Kidney (tissue), 22 donors: Measurements from ENCODE around the gene SCN4A. TPM values are rescaled to one million over a fixed set of nuclear protein-coding genes. Genes with fewer than 3 reads are reported as not detected.
"Not testable (repeated sequence)": the region's sequence is repeated elsewhere in the genome, so short reads cannot be mapped to it uniquely, and the experiment has no call there.

ENCODE experiments used
- DNase-seq, 5 donors: peaks; one replicate each; pipeline ENCODE4 v3.0.0-alpha.2; 2013 to 2020
- FAIRE-seq: peaks from 2 replicates; lab custom pipeline; 2012; peaks lifted over from hg19 to GRCh38; lab: Jason Lieb, UNC
- H3K27ac ChIP-seq, 2 donors: one replicate each; pipeline ENCODE4 v1.7.0; 2013; ENCODE audit warnings: low read depth in 2 of 2, low read length in 2 of 2, inconsistent platforms in 1 of 2
- H3K27me3 ChIP-seq: one replicate; pipeline ENCODE4 v1.7.1; 2013; ENCODE audit warnings: low read length, inconsistent platforms; ENCODE audit not compliant: control insufficient read depth, insufficient read depth
- H3K36me3 ChIP-seq, 3 donors: one replicate each; pipeline versions ENCODE4 v1.7.0 to v1.7.1; 2013; ENCODE audit warnings: low read length in 3 of 3, control low read depth in 1 of 3, inconsistent platforms in 1 of 3; ENCODE audit not compliant: insufficient read depth in 3 of 3, control insufficient read depth in 2 of 3
- H3K4me1 ChIP-seq, 3 donors: one replicate each; pipeline versions ENCODE4 v1.7.0 to v1.7.1; 2013; ENCODE audit warnings: low read length in 3 of 3, inconsistent platforms in 1 of 3, low read depth in 1 of 3; ENCODE audit not compliant: control insufficient read depth in 2 of 3, insufficient read depth in 2 of 3
- H3K4me3 ChIP-seq, 3 donors: one replicate each; pipeline versions ENCODE4 v1.7.0 to v1.8.1; 2013; ENCODE audit warnings: low read length in 3 of 3, control low read depth in 1 of 3, inconsistent platforms in 1 of 3
- H3K9ac ChIP-seq, 3 donors: one replicate each; pipeline versions ENCODE4 v1.7.0 to v1.7.1; 2013; ENCODE audit warnings: low read length in 3 of 3, control low read depth in 1 of 3, inconsistent platforms in 1 of 3
- H3K9me3 ChIP-seq, 3 donors: one replicate each; pipeline versions ENCODE4 v1.7.0 to v1.7.1; 2013; ENCODE audit warnings: low read length in 3 of 3, control low read depth in 1 of 3, inconsistent platforms in 1 of 3; ENCODE audit not compliant: control insufficient read depth in 2 of 3, insufficient read depth in 1 of 3
- CTCF ChIP-seq: IDR thresholded peaks from 3 replicates; pipeline ENCODE4 v1.5.1; 2012; ENCODE audit warnings: mild to moderate bottlenecking, moderate library complexity, borderline replicate concordance; ENCODE audit not compliant: insufficient read depth; ENCODE audit errors: extremely low read depth
- intact Hi-C: fragments of 100-400 bp; cut with DNase I; formaldehyde crosslinking; loops from one replicate; pipeline ENCODE4 v1.11.1; 2022
- long read RNA-seq, 10 donors: library from polyadenylated mRNA in 1 of 10; unstranded in 1 of 10; transcript quantifications; one replicate each; pipeline ENCODE4 v2.0.0 and lab custom pipeline, GENCODE V29; 2021 to 2026
- polyA plus RNA-seq: library from polyadenylated mRNA; stranded (reverse); fragments of 350-450 nt; fragmentation: Illumina TruSeq; extraction: RNeasy Lipid Tissue Mini Kit (QIAGEN cat#74804); gene quantifications from one replicate; pipeline ENCODE4 v1.2.3, GENCODE V29; 2014; ENCODE audit warnings: low read depth, low replicate concordance; ENCODE audit not compliant: insufficient read depth
- total RNA-seq: library from RNA; stranded (reverse); fragmentation: NEBNext Ultra II Directional; extraction: Animal tissue kit (Norgen Biotek cat#: 25700); gene quantifications from one replicate; pipeline ENCODE4 v1.2.1, GENCODE V29; 2021
- donor health status: control.
- donor health status: control.
- donor health status: control.
- donor health status: control.
- donor health status: control.
- donor health status: DM: yes; HTN: yes; CAD: no.
- donor health status: Normal renal cell carcinoma (clear cell type).

Gene SCN4A
- total RNA-seq (3.4 TPM), polyA plus RNA-seq (0.19 TPM)
- long read RNA-seq, donor 1 = 0 reads
- long read RNA-seq, donor 2 = 0 reads
- long read RNA-seq, donor 3 = 0 reads
- long read RNA-seq, donor 4 = 0 reads
- long read RNA-seq, donor 5 = 0 reads
- long read RNA-seq, donor 6 = 0 reads
- long read RNA-seq, donor 7, partial matches to known transcripts = 1 of 1 reads
- long read RNA-seq, donor 7, other reads (novel, unspliced or antisense) = 0 of 1 reads
- long read RNA-seq, donor 8 = 0 reads
- long read RNA-seq, donor 9 = 0 reads
- long read RNA-seq, donor 10 = 0 reads

GRCh38 chr17:63972796-63973195 lies at the start of gene SCN4A:
SCN4A (minus strand) TSS chr17:63972918; CDS start chr17:63972841, 77 bp downstream.
- intact Hi-C loops = no loop called here
- Histone ChIP-seq H3K9me3 (no peaks in the 10 kb centered on the region), H3K4me3 (no peak within 1 kb of the TSS), H3K27me3 (no peaks in the 10 kb centered on the region), H3K4me1 (no peaks in the 10 kb centered on the region), H3K36me3 (no peaks in the 10 kb centered on the region), H3K9ac (no peak within 1 kb of the TSS), H3K27ac (no peak within 1 kb of the TSS)
- no peak for TF ChIP-seq CTCF
- FAIRE-seq (no peak), DNase-seq (peak in 1 of 5 donors; percentile 23)

- peak within 1 kb of the TSS in 2 of 3 donors; percentile 22 to 86 for H3K9ac ChIP-seq
Observed at GRCh38 chr17:64020056-64020766, 47.5 kb upstream of the SCN4A start, which contains the start of gene ICAM2. ICAM2 (minus strand) TSS chr17:64020633; CDS start chr17:64006691, 13,942 bp downstream.

GRCh38 chr17:64019551-64019961 lies 46.8 kb upstream of the SCN4A start:
- Histone ChIP-seq H3K9ac (peak overlapping the region in 1 of 3 donors; percentile 86), H3K27ac (peak overlapping the region in 1 of 2 donors; percentile 79), H3K4me3 (peak overlapping the region in 2 of 3 donors; percentile 58 to 75)
- not testable (repeated sequence) for H3K9me3 ChIP-seq, H3K36me3 ChIP-seq, DNase-seq, H3K4me1 ChIP-seq, FAIRE-seq, H3K27me3 ChIP-seq
- intact Hi-C loops = loop anchor here (10.0 kb wide), 1 partner anchor 105 kb away; the partner anchor contains the start of genes CSHL1 and GH1

More at GRCh38 chr17:64020056-64020766, 47.5 kb upstream of the SCN4A start, which contains the start of gene ICAM2:
- H3K36me3 ChIP-seq = no peaks in the 10 kb centered on the region
- intact Hi-C loops = no loop called here
- no peaks in the 10 kb centered on the region for H3K9me3 ChIP-seq
- TF ChIP-seq CTCF = no peak
- DNase-seq (peak in 3 of 5 donors; percentile 33 to 89 (median 64)), FAIRE-seq (no peak)
- H3K4me1 ChIP-seq = peaks cover 0 to 4% (median 0%) of the 10 kb centered on the region in 3 donors
- H3K27me3 ChIP-seq = no peaks in the 10 kb centered on the region
- peak within 1 kb of the TSS; percentile 53 to 75 (median 58) for H3K4me3 ChIP-seq
- peak within 1 kb of the TSS; percentile 76 to 79 for H3K27ac ChIP-seq
